Measurements from ENCODE around the gene ZBTB34.

ZBTB34 gene

DNA sequence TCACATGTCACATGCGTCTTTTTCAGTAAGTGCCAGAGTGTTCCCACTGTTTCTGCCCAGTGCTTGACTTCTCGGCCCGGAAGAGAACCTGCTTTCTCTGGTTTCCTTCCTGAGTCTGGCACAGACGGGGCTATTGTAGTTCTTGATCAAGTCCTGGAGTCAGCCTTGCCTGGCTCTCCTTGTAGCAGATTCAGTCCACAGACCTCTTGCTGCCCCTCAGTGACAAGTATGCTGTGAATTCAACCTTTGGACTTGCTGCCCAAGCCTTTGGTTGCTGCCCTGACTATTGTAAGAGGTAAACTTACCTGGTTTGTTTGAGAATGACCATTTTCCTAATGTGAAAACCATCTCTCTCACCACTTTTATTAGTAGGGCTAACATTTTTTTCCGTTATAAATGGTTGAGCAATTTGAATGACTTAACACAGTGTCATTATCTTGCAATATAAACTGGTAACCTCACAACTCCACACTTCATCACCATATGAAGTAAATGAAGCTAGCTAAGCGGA is 24.7 kb downstream of the ZBTB34 start:
- no peak overlapping the region for H3K4me3 ChIP-seq (ENCODE audit: low read length)
- no peaks in the 10 kb centered on the region for H3K4me1 ChIP-seq (ENCODE audit: control insufficient read depth, insufficient read depth, low read length)
- no peaks in the 10 kb centered on the region for H3K36me3 ChIP-seq (ENCODE audit: control insufficient read depth, insufficient read depth, low read length)
- no peak overlapping the region for H3K9ac ChIP-seq (ENCODE audit: low read length)
- no peaks in the 10 kb centered on the region for H3K9me3 ChIP-seq (ENCODE audit: control insufficient read depth, low read length)
- H3K27me3 ChIP-seq (ENCODE audit: control insufficient read depth, insufficient read depth, low read length) = no peaks in the 10 kb centered on the region

DNA sequence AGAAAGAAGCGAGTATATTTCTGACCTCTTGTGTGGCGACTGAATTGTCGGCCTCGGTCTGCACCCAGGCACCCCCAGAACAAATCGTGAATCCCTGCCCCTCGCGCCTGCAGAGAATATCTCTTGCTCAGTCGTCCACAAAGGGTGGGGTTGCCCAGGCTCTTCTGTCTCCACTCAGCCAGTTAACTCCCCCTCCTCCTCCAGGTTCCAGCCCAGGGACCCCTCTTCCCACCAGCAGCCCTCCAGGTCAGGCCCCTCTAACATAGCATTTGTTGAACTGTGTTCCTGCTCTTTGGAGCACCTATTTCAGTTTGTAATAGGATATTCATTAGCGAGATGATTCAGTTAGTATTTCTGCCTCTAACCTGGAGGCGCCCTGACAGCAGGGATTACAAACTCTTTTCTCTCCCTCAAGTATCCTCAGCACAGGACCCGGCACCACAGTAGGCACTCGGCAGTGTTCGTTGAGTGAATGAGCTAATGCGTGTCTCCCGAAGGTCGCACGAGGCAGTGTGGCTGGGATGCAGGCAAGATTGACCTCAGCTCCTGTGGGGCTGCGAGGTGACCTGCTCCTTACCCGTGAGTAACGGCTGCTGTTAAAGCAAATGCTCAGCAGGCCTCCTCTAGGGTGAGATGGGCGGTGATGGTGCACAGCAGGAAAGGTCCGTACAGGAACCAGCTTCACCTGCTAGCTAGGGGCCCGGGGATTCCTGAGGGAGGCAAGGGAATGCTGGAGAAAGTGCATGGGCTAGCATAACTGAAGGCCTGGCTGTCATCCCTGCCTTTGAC is 25.8 kb downstream of the ZBTB34 start:
- no peaks in the 10 kb centered on the region for H3K9me3 ChIP-seq (ENCODE audit: control insufficient read depth, low read length)
- H3K27me3 ChIP-seq (ENCODE audit: control insufficient read depth, insufficient read depth, low read length) = no peaks in the 10 kb centered on the region
- H3K9ac ChIP-seq (ENCODE audit: low read length) = no peak overlapping the region
- H3K4me1 ChIP-seq (ENCODE audit: control insufficient read depth, insufficient read depth, low read length) = no peaks in the 10 kb centered on the region
- no peak overlapping the region for H3K4me3 ChIP-seq (ENCODE audit: low read length)
- no peaks in the 10 kb centered on the region for H3K36me3 ChIP-seq (ENCODE audit: control insufficient read depth, insufficient read depth, low read length)

DNA sequence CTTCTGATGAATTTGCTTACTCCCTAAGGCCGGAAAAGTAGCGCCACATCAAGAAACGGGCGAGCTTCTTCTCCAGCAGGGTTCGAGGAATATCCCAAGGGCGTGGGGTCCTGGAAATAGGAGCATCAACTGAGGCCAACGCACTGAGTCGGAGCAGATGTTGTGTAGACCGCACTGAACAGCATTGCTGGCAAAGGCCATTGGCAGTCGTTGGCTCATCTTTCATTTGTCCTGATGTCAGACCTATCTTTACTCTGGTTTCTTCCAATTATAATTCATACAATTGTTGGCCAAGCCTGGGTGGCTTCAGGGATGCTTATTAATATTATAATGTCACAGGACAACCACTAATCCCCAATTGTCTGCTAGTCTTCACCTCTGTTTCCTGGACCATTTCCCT is 26.5 kb downstream of the ZBTB34 start:
- Histone ChIP-seq H3K4me1 (ENCODE audit: control insufficient read depth, insufficient read depth, low read length) (no peaks in the 10 kb centered on the region), H3K9me3 (ENCODE audit: control insufficient read depth, low read length) (no peaks in the 10 kb centered on the region), H3K9ac (ENCODE audit: low read length) (no peak overlapping the region), H3K4me3 (ENCODE audit: low read length) (no peak overlapping the region), H3K36me3 (ENCODE audit: control insufficient read depth, insufficient read depth, low read length) (no peaks in the 10 kb centered on the region), H3K27me3 (ENCODE audit: control insufficient read depth, insufficient read depth, low read length) (no peaks in the 10 kb centered on the region)

DNA sequence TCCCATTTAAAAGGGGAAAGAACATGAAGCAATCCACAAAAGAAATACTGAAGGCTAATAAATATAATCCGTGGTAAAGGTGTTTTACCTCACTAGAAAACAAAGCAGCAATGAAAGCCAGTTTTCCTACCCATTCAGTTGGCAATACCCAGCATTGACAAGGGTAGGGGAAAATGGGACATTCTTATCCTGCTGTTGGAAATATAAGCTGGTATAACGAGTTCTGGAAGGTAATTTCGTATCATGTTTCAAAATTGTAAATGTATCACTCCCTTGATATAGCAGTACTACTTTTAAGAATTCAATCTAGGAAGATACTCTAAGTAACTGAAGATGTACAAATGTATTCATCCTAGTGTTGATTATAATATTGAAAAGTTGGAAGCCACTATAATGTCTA is 31.2 kb downstream of the ZBTB34 start:
- Histone ChIP-seq H3K36me3 (ENCODE audit: control insufficient read depth, insufficient read depth, low read length) (no peaks in the 10 kb centered on the region), H3K27me3 (ENCODE audit: control insufficient read depth, insufficient read depth, low read length) (no peaks in the 10 kb centered on the region), H3K9me3 (ENCODE audit: control insufficient read depth, low read length) (no peaks in the 10 kb centered on the region), H3K4me3 (ENCODE audit: low read length) (no peak overlapping the region), H3K4me1 (ENCODE audit: control insufficient read depth, insufficient read depth, low read length) (no peaks in the 10 kb centered on the region), H3K9ac (ENCODE audit: low read length) (no peak overlapping the region)

DNA sequence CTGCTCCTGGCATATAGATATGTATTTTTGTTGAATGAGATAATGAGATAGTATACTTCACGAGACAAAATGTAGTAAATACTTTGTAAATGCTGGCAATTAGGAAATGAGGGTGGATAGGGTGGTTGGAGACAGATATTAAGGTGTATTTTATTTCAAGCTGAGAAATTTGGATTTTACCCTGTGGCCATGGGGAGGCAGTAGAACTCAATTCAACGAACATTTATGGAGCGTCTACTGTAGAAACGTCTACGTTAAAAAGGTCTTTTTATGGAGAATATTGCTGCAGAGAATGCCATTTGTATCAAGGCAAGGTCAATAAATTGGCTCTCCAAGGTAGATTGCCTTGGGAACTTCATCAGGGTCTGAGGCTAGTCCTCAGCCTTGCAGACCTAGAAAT is 32.6 kb downstream of the ZBTB34 start:
- H3K4me1 ChIP-seq (ENCODE audit: control insufficient read depth, insufficient read depth, low read length) = no peaks in the 10 kb centered on the region
- H3K36me3 ChIP-seq (ENCODE audit: control insufficient read depth, insufficient read depth, low read length) = no peaks in the 10 kb centered on the region
- H3K4me3 ChIP-seq (ENCODE audit: low read length) = no peak overlapping the region
- no peaks in the 10 kb centered on the region for H3K9me3 ChIP-seq (ENCODE audit: control insufficient read depth, low read length)
- H3K9ac ChIP-seq (ENCODE audit: low read length) = no peak overlapping the region
- H3K27me3 ChIP-seq (ENCODE audit: control insufficient read depth, insufficient read depth, low read length) = no peaks in the 10 kb centered on the region

DNA sequence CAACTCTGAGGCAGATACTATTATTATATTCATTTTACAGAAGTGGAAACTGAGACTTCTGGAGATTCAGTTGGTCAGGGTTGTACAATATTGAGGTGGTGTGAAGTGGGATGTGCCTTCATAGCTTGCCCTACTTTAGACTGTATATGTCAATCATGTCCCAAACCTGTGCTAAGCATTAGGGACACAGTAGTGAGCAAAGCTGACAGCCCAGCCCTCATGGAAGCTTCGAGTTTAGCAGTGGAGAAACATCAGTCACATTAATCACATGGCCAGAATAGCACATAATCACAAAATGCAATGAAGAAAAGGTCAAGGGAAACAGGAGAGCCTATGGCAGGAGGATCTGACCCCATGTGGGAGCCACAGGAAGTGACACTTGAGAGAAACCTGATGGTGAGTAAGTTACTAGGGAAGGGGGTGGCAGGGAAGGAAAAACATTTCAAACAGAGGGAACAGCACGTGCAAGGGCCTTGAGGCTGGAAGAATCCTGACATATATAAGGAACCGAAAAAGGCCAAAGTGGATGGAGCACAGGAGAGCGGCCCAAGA is 33.7 kb downstream of the ZBTB34 start:
- Histone ChIP-seq H3K4me3 (ENCODE audit: low read length) (no peak overlapping the region), H3K27me3 (ENCODE audit: control insufficient read depth, insufficient read depth, low read length) (no peaks in the 10 kb centered on the region), H3K36me3 (ENCODE audit: control insufficient read depth, insufficient read depth, low read length) (no peaks in the 10 kb centered on the region), H3K9ac (ENCODE audit: low read length) (no peak overlapping the region), H3K9me3 (ENCODE audit: control insufficient read depth, low read length) (no peaks in the 10 kb centered on the region), H3K4me1 (ENCODE audit: control insufficient read depth, insufficient read depth, low read length) (no peaks in the 10 kb centered on the region)

DNA sequence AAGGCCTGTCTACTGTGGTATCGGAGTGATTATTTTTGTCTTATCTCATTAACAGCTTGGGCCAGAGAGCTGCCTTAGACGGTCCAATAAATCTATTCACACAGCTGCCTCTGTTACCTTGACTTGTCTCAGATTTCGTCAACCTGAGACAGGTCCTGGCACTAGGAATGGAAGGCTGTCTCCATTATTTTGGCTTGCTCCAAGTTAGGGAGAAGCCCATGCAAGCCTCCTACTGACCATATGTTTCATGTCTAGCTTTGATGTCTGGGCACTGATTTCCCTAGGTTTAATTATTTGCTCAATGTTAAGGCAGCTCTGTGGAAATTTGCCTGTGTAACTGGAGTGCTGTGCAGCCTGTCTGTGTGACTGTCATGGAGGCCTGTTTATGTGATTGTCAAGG is 41.8 kb downstream of the ZBTB34 start:
- H3K4me1 ChIP-seq (ENCODE audit: control insufficient read depth, insufficient read depth, low read length) = no peaks in the 10 kb centered on the region
- H3K9me3 ChIP-seq (ENCODE audit: control insufficient read depth, low read length) = no peaks in the 10 kb centered on the region
- H3K4me3 ChIP-seq (ENCODE audit: low read length) = no peak overlapping the region
- H3K36me3 ChIP-seq (ENCODE audit: control insufficient read depth, insufficient read depth, low read length) = no peaks in the 10 kb centered on the region
- H3K27me3 ChIP-seq (ENCODE audit: control insufficient read depth, insufficient read depth, low read length) = no peaks in the 10 kb centered on the region
- no peak overlapping the region for H3K9ac ChIP-seq (ENCODE audit: low read length)

DNA sequence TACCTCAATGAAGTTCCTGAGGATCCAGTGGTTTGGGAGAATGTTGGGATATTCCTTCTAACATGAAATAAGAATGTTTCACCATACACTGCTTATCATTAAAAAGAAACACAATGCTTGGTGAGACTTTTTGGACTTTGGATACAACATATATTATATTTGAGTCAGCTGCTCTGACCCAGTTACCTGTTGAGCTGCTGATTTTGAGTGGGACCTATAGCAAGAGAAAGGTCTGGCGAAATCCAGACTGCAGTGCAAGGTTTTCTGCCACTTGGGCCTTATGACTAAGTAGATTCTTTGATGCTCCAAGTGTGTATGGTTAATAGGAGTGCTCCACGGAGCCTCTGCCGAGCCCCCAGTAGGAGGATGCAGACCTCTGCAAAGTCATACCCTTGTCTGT is 44.1 kb downstream of the ZBTB34 start:
- Histone ChIP-seq H3K4me1 (ENCODE audit: control insufficient read depth, insufficient read depth, low read length) (no peaks in the 10 kb centered on the region), H3K9ac (ENCODE audit: low read length) (no peak overlapping the region), H3K9me3 (ENCODE audit: control insufficient read depth, low read length) (no peaks in the 10 kb centered on the region), H3K27me3 (ENCODE audit: control insufficient read depth, insufficient read depth, low read length) (no peaks in the 10 kb centered on the region), H3K4me3 (ENCODE audit: low read length) (no peak overlapping the region), H3K36me3 (ENCODE audit: control insufficient read depth, insufficient read depth, low read length) (no peaks in the 10 kb centered on the region)

DNA sequence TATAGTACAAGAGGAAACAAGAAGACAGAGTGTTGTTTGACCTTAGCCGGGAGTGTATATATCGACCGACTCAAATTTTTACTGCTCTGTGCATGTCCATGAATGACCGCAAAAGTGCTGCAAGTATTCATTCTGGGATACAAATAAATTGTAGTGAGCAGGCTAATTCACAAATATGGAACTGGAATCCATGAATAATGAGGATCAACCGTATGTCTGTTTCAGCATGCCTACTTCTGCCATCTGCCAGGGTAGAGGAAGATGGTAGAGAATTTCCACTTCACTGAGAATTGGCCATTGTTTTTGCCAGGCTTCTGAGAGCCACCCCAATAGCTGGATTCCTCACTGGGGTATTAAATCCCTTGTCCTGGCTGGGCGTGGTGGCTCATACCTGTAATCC is 45.7 kb downstream of the ZBTB34 start:
- Histone ChIP-seq H3K9ac (ENCODE audit: low read length) (no peak overlapping the region), H3K36me3 (ENCODE audit: control insufficient read depth, insufficient read depth, low read length) (no peaks in the 10 kb centered on the region), H3K4me1 (ENCODE audit: control insufficient read depth, insufficient read depth, low read length) (no peaks in the 10 kb centered on the region), H3K4me3 (ENCODE audit: low read length) (no peak overlapping the region), H3K27me3 (ENCODE audit: control insufficient read depth, insufficient read depth, low read length) (no peaks in the 10 kb centered on the region), H3K9me3 (ENCODE audit: control insufficient read depth, low read length) (no peaks in the 10 kb centered on the region)

DNA sequence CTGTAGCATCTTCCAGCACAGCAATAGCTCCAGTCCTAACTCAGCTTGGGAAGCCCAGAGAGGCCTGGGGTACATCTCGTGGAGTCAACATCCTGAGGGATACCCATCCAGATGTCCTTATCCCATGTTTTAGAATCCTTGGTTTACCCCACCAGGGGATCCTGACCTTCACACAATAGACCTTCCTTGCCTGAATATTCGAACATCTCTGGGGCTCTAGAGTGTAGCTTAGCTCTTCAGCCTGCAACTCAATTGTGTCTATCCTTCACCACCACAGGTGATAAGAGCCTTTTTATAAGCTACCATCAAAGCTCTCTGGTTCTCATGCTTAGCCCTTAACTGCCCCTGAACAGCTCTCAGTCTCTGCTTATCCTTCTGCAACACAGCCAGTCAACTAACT is 46.6 kb downstream of the ZBTB34 start:
- Histone ChIP-seq H3K4me3 (ENCODE audit: low read length) (no peak overlapping the region), H3K36me3 (ENCODE audit: control insufficient read depth, insufficient read depth, low read length) (no peaks in the 10 kb centered on the region), H3K27me3 (ENCODE audit: control insufficient read depth, insufficient read depth, low read length) (no peaks in the 10 kb centered on the region), H3K9me3 (ENCODE audit: control insufficient read depth, low read length) (no peaks in the 10 kb centered on the region), H3K4me1 (ENCODE audit: control insufficient read depth, insufficient read depth, low read length) (no peaks in the 10 kb centered on the region), H3K9ac (ENCODE audit: low read length) (no peak overlapping the region)

DNA sequence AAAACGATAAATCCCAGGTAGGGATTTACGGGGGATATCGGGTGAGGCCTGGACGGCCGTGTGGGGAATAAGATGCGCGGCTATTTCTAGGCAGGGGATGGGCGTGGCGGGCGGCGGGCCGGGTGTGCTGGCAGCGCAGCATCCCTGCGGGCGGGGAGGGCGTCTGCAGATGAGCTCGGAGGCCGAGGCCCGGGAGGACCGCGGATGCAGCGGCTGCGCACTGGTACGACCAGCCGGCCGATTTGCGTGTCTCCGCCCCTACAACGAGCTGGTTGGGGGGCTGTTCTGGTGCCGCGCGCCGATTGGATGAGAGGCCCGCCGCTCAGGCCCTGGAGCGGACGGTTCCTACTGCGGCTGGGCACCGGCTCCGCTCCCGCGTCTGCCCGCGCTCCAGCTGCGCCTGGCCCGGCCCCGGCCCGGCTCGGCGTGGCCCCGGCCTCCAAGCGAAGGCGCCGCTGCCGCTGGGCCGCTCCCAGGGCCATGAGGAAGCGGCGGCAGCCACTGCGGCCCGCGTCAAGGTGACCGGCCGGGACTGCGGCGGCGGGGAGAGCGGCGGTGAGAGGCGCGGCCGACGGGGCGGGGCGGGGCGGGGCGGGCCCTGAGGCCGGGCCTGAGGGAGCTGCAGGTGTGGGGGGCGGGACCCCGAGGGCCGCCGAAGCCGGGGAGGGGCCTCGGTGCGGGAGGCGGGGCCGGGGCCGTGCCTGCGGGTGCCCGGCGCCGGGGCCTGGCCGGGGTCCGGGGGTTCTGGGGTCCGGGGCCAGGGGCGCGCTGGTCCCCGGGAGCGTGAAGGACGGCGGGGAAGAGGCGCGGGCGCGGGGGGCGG is 54.2 kb downstream of the ZBTB34 start, which contains the start of gene RALGPS1:
Gene RALGPS1, plus strand, starts transcription at position 325 of the 823 bp plus-strand sequence. CDS start 47,508 bp downstream, outside the sequence.
- Histone ChIP-seq H3K4me1 (ENCODE audit: control insufficient read depth, insufficient read depth, low read length) (peaks cover 34% of the 10 kb centered on the region), H3K36me3 (ENCODE audit: control insufficient read depth, insufficient read depth, low read length) (no peaks in the 10 kb centered on the region), H3K4me3 (ENCODE audit: low read length) (peak within 1 kb of the TSS; percentile 44), H3K9me3 (ENCODE audit: control insufficient read depth, low read length) (no peaks in the 10 kb centered on the region), H3K9ac (ENCODE audit: low read length) (peak within 1 kb of the TSS; percentile 66), H3K27me3 (ENCODE audit: control insufficient read depth, insufficient read depth, low read length) (no peaks in the 10 kb centered on the region)

DNA sequence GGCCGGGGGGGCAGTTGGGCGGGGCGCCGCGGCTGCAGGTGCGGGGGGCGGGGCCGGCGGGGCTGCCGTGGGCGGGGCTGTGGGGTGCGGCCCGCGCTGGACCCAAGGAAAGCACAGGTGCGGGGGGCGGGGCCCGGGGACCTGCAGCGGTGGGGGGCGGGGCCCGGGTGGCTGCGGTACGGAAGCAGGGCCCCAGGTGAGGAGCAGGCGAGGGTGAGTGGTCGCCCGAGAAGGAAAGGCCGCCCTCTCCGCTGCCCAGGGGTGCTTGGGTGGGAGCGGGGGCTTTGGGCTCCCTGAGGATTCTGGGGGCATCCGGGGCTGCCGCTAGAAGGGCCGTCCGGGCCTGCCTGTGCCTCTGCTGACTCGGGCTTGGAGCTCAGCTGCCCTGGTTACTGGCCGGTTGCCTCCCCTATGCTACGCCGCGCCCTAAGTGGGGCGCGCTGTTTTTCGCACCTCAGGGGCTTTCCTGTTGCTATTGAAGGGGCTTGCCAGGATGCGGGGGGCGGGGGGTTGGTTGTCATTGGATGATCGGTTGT is 54.9 kb downstream of the ZBTB34 start:
- Histone ChIP-seq H3K9ac (ENCODE audit: low read length) (peak overlapping the region; percentile 66), H3K4me3 (ENCODE audit: low read length) (peak overlapping the region; percentile 44)

More for the DNA sequence above, 54.9 kb downstream of the ZBTB34 start:
- Histone ChIP-seq H3K27me3 (ENCODE audit: control insufficient read depth, insufficient read depth, low read length) (no peaks in the 10 kb centered on the region), H3K9me3 (ENCODE audit: control insufficient read depth, low read length) (no peaks in the 10 kb centered on the region), H3K4me1 (ENCODE audit: control insufficient read depth, insufficient read depth, low read length) (peaks cover 41% of the 10 kb centered on the region), H3K36me3 (ENCODE audit: control insufficient read depth, insufficient read depth, low read length) (no peaks in the 10 kb centered on the region)

All from mucosa of stomach (tissue), 1 donor.